HG03575 (cell line): Measurements from ENCODE around the gene INSRR.

ENCODE experiments used
- ATAC-seq: cut with Tn5 transposase; IDR thresholded peaks from one replicate; pipeline ENCODE4 v1.9.1; 2021; ENCODE audit not compliant: unreplicated experiment, insufficient number of reproducible peaks, low FRiP score; ENCODE audit errors: extremely low read depth

The INSRR gene

DNA sequence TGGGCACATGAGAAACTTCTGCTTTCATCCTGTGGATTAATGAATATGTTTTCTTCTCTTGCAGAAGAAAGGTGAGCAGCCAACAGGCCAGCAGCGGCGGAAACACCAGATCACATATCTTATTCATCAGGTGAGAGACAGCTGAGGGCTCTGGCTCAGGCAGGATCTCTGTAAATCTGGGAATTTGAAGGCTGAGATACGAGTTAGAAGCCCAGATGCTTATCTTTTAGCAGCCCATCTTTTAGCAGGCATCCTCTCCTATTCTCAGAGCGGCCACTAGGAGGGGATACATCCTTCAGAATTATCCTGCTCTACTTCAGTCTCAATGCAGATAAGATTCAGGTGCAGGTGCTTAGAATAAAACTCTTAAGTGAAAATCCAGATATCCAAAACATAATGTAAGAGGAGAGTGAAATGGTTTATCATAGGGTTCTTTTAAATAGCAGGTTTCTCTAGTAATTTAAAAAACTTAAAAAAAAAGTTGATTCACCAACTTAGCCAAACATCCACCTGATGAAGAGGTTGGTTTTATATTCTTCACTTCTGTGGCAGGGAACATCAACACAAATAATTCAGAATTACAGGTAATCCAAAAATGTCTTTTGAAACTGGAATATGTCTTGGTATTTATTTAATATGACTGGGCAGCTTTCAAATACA is 61.6 kb downstream of the INSRR start:
- ATAC-seq = no peak

DNA sequence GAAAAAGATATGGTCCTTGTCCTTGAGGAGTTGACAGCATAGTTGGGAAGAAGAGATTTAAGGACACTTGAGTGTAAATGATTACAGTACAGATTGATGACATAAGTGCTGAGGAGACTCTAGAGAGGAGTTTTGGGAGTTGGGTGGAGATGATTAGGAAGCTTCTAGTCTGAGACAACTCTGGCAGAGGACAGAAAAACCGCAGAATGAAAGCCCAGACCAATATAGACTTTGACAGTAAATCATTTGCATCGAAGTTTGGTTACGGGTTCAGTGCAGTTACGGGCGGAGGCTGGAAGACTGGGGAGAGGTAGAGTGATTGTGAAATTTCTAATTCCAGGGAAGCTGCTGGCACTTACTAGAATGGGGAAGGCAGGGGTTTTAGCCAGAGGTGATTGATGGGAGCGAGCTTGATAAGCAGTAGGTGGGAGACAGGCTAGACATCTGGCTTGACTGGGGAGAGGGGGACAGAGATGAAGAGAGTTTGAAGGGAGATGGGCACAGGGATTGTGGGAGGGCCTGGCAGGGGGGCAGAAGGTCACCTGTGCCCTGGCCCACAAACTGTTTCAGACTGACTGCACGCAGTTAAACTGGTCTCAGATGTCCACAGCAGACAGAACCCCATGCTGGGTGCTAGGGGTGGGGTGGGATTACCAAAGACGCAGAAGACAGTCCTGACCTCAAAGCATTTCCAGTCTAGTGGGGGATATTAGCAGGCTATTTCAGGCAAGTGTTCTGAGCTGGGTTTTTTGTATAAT is 62.4 kb downstream of the INSRR start:
- ATAC-seq = no peak

GRCh38 chr1:156795787-156796186 is 63.1 kb downstream of the INSRR start:
- no peak for ATAC-seq

GRCh38 chr1:156795374-156795733 is 63.6 kb downstream of the INSRR start:
- ATAC-seq = no peak

- no peak for ATAC-seq
Measured at GRCh38 chr1:156794506-156795373, 64.2 kb downstream of the INSRR start.
